NCI-H2227 treated with DMSO at 0.1 percent for 48 hours (cell line): ENCODE measurements around the gene BAIAP2.

Experiments used
- DNase-seq: peaks from one replicate; lab custom pipeline; 2025; lab: John Stamatoyannopoulos, UW

BAIAP2 gene, protein sequence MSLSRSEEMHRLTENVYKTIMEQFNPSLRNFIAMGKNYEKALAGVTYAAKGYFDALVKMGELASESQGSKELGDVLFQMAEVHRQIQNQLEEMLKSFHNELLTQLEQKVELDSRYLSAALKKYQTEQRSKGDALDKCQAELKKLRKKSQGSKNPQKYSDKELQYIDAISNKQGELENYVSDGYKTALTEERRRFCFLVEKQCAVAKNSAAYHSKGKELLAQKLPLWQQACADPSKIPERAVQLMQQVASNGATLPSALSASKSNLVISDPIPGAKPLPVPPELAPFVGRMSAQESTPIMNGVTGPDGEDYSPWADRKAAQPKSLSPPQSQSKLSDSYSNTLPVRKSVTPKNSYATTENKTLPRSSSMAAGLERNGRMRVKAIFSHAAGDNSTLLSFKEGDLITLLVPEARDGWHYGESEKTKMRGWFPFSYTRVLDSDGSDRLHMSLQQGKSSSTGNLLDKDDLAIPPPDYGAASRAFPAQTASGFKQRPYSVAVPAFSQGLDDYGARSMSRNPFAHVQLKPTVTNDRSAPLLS

DNA sequence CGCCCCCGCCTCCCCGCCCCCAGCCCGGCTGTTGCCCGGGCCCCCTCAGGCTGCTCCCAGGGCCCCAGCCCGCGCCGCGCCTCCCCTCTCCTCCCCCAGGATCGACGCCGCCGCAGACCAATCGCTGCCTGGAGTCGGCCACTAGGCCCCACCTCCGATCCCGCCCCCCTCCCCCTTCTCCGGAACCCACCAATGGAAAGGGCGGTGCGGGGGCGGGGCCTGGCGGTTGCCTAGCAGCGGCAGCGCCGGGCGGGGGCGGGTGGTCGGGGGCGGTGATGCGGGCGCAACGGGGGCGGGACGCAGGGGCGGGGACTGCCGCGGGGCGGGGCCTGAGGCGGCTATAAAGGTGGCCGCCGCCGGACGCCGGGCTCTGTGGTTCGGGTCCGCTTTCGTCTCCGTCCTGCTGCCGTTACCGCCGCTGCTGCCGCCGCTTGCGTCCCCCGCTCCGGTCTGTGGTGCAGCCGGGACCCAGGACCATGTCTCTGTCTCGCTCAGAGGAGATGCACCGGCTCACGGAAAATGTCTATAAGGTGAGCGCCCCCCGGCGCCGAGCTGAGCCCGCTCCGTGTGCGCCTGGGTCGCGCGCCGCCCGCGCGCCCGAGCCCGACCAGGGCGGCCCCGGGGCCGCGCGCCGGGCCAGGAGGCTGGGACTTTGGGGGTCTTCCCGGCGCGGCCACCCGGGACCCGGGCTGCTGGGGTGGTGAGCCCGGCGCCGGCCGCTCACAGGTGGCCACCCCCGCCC, at the start of gene BAIAP2:
Gene BAIAP2 (plus strand): TSS at position 373 of the 742 bp plus-strand sequence. CDS start 104 bp downstream, at position 477.
- peak; percentile 95 for DNase-seq

DNA sequence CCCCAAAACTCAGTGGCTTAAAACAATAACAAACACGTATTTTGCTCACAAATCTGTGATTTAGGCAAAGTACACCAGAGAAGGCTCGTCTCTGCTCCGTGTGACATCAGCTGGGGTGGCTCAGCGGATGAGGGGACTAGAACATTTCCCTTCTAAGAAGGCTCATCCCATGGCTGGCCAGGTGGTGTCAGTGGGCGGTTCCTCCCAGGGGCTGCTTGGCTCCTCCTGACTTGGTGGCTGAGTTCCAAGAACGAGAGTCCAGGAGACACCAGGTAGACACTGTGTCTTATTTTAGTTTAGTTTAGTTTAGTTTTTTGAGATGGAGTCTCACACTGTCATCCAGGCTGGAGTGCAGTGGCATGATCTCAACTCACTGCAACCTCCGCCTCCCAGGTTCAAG, 48.9 kb upstream of the BAIAP2 start:
- no peak for DNase-seq

DNA sequence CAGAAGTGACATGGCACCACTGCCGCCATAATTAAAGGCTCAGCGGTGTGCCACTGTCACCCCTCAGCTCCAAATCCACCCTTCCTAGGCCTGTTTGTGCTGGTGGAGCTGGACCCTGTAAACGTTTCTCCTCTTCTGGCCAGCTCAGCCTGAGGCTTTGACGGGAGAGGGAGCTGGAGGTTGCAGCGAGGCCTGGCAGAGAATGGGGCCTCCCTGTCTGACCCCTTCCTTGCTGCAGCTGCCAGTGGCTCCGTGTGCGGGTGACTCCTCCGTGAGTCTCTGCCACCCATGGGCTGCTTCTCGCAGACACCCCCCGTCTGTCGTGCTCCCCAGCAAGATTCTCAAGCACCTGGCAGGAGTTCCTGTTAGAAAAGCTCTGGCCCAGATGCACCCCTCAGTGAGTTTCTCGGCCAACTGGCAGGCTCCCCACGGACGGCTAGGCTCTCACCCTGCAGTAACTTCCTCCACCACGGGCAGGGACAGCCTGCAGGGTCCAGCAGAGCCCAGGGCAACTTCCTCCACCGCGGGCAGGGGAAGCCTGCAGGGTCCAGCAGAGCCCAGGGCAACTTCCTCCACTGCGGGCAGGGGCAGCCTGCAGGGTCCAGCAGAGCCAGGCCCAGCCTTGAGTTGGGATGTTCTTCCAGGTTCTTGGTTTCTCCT, 48.0 kb upstream of the BAIAP2 start:
- DNase-seq = no peak

DNA sequence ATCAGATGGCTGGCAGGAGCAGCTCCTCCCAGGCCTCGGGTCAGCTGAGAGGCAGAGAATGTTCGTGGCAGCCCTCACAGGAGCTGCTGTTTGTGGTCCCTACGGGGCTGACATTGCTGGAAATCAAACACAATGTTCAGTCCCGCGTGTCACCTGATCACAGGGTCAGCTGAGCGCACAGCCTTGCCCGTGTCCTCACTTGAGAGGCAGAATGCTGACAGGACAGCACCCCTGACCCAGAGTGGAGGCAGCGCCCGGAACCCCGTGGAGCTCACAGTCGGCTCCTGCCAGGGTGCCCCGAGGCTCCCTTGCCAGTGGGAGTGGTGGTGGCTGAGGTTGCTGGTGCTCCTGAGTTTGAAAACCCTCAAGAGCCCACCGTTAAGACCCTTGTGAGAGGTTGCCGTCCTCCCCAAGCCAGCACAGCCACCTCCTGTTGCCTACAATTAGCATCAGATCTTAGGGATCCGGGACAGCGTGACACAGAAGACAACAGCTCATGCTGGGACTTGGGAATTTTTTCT, 47.0 kb upstream of the BAIAP2 start:
- DNase-seq = peak; percentile 14

DNA sequence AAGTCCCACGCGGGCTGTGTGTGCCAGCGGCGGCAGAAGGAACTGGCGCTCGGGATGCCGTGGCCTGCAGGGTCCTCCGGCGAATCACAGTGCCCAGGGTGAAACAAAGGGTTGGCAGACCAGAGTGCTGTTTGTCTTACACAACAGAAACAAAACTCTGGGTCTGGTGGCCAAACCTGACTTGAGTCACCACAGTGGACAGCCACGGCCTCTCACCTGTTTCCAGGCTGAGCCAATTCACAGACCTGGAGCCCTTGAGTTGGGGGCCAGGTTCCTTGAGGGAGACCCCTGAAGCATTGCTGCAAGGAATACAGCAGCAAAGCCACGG, 45.4 kb upstream of the BAIAP2 start:
- DNase-seq = no peak

DNA sequence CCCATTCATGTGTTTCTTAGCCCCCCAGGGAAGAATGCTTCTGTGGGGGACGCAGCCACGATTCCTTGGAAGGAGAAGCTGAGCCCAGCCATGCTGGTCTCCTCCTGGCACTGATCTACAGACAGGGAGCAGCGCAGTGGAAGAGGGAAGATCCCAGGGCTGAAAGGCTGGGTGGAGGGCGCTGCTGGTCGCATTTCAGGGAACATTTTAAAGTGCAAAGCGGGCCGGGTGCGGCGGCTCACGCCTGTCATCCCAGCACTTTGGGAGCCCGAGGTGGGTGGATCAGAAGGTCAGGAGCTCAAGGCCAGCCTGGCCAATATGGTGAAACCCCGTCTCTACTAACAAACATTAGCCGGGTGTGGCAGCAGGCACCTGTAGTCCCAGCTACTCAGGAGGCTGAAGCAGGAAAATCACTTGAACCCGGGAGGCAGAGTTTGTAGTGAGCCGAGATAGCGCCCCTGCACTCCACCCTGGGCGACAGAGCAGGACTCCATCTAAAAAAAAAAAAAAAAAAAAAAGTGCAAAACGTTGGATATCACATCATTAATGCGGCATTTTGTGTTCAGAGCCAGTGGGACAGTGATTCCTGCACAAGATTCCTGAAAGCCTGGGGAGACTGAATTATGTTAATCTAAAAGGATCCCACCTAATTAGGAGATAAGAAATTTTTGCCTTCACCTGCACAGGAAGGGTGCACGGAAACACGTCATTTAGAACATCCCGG, 43.9 kb upstream of the BAIAP2 start:
- DNase-seq = no peak

DNA sequence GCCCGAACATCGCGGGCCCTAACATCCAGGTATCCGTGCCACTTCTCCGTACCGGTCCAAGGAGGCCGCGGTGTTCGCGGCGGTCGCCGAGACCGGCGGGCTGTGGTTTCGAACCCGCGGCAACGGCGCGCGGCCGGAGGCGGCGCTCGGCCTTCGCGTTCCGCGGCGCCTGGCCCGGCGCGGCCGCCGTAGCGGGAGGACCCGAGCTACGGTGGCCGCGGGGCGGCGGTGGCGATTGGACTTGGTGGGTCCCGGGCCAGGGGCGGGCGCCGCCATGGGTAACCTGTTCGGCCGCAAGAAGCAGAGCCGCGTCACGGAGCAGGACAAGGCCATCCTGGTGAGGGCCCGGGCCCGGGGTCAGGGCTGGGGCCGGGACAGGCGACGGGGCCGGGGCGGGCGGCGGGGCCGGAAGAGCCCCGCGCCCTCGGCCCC, 43.3 kb upstream of the BAIAP2 start, which contains the start of gene CHMP6:
Gene CHMP6 (plus strand): TSS at position 197 of the 432 bp plus-strand sequence. CDS start 78 bp downstream, at position 275.
- peak; percentile 74 for DNase-seq

DNA sequence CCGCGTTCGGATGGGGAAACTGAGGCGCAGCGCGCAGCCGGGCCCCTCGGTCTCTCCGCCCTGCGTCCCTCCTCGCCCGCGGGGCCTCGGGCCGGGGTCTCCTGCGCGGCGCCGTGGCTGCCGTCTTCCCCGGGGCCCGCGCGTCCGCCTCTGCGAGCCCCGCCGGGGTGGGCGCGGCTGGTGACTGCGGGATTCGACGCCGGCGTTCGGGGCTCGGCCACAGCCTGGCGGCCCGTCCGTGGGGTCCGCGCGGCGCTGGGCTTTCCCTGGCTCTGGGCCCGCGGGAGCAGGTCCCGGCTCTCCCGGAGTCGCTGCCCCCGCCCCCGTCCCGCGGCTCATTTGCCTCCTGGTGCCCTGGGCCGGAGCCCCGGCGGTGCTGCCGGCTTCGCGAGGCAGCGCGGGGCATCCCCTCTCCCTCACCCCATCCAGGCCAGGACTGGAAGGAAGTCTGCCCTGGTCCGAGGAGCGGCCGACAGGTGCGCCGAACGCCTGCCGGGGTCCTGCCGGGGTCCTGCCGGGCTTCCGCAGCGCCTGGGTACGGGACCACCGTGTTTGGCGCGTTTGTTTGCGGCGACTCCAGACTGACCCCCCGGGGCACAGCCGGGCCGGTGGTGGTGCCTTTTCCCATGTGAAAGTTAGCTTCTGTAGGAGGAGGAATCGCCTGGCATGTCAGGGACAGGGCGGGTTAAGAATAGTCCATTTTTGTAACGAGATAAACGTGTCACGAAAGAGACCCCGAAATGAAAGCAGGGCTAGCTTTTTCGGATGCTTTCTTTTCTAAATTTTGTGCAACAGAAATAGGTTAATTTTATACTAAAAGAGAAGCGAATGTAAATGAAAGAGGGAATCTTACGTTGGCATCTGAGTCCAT, 42.6 kb upstream of the BAIAP2 start:
- no peak for DNase-seq

DNA sequence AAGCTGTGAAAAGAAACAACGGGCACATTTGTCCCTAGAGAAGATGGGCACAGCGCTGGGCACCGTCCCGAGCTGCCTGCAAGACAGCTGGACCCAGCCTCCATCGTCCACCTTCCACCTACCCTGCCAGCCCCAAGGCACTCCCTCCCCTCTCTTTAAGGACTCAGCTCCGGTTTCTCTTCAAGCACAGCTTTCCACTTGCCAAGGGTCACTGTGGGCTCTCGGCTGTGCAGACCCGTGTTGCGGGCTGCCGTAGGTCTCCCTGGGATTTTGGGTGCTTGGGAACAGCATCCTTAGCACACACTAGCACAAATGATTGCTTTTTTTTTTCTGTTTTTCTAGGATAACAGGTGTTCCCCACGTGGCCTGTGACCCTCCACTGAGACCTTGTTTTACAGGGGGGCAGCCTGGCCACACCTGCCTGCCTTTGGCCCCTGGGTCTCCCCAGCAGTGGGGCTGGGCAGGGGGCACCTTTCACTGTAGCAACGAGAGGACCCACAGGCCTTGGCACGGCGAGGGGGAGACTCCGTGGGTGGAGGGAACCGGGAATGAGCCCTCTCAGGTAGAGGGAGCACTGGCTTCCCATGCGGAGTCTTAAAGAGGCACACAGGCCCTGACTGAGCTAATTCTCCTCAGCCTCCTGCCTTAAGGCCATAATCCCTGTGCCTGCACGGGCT, 41.9 kb upstream of the BAIAP2 start:
- DNase-seq = no peak

DNA sequence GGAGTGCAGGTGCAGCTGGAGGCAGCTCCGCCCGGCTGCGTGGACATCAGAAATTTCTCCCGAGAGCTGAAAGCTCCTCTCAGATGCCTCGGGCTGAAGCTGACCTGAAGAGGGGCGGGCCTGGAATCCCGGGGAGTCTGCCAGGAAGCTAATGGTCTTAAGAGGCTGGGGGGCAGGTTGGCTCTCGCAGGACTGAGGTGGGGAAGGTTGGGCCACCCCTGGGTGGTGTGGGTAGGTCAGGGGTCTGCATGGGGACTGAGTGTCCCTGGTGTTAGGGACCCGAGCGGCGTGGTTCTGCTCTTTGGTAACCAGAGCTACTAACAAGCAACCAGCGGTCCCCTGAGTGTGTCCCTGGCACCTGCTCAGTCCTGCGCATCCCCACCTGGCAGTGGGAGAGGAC, 39.8 kb upstream of the BAIAP2 start:
- DNase-seq = no peak

DNA sequence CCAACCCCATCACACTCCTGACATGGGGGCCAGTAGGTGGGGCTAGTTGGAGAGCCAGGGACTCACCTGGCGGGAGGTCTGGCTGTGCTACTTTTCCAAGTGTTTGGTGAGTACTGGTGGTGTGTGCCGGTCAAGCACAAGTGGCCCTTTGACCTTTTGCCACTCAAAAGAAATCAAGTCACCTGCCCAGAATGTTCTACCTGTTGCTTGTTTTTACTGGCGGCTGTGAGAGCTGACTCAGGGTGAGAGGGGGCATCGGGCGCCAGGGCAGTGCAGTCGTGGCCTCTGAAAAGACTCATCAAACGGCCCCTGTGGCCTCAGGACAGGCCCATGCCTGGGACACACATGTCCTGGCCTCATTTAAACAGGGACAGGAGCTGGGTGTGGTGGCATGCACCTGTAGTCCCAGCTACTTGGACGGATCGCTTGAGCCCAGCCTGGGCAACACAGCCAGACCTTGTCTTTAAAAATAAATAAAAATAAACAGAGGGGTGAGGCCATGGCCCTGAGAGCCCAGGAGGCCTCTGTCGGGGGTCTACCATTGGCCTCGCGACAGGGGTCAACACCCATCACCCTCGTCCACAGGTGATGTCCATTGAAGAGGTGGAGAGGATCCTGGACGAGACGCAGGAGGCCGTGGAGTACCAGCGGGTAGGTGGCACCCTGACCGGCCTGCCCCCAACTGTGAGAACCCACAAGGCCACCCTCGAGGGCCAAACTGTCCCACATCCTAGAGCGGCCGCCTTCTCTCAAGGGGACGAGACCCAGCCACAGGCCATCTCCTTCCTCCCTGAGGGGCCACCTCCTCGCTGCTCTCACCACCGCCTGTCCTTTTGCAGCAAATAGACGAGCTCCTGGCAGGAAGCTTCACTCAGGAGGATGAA, 38.3 kb upstream of the BAIAP2 start:
- DNase-seq = no peak

DNA sequence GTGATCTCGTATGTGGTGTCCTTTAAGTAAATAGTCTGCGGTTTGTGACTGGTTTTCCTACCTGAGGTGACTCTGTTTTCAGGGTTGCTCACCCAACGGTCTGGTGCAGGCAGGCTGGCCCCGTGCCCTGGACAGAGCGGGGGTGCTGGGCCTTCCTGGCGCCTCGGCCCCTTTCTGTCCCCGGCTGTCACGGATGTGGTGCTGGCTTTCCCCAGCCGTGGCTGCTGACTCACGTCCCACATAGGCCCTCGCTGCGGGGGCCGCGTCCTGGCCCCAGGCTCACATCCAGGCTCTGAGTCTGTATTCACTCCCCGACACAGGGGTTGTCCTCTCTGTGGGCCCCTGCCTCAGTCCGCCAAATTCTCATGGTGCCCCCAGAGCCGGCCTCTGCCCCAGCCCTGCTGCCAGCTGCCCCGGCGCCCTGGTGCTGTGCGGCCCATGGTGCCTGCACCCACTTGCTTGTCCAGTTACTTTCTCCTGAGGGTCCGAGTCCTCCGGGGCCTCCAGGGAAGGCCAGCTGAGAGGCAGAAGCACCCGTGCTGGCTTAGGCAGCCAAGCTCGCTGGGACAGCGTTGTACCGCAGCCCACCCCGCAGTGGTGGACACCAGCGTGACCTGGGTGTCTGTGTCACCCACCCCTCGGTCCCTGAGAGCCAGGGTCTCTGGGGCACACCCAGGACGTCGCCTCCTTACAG, 37.4 kb upstream of the BAIAP2 start:
- DNase-seq = no peak

DNA sequence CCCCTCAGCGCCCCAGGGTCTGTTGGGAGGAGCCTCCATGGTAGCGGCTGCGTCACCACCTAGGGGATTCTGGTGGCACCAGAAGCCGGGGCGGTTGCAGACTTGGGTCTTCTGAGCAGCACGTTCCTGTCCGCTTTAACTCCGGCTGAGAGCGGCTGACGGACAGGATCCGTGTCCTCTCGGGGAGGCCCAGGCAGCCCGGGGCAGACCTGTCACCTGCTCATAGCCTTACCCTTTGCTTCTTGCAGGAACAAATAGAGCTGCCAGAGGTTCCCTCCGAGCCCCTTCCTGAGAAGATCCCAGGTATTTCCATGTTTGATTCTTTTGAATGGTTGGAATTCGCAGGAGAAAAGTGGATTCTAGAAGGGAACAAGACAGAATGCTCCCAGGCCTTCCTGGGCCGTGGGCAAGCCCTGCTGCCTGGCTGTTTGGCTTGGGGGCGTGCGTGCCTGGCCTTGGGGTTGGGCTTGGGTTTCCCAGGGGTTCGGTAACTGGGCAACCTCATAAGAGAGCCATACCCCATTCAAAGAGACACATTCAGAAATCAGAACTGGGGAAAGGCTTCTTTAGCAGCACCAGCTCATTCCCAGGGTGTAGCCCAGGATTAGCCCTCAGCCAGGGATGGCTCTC, 36.7 kb upstream of the BAIAP2 start:
- DNase-seq = no peak

DNA sequence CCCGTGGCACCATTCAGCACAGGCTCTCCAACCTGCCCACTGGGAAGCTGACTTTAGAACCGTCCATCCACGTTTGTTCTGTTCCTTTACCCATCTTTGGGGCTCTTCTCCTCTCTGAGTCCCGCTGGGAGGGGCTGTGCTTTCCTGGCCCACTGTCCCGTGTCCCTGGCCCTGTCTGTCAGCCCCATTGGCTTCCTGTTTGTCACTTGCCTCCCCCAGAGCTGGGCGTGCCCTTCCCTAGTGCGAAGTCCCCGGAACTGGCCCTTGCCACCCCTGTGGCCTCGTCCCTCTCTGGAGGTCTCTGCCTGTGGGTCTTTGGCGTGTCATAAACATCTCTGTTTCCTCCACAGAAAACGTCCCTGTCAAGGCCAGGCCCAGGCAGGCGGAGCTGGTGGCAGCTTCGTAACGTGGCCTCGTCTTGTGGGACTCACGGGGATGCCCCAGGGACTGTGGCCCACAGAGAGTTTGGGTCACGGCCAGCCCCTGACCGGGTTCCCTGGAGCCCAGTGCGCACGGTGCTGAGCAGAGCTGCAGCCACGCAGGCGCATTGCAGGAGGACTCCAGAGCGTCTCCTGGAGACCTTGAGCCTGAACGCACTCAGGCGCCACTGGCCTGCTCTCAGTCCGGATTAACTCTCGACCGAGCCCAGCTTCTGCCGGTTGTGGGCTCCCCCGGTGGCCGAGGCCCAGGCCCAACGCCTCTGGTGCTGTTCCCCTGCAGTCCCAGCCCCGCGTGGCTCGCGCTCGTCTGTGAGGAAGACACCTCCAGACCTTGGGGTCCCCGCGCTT, 36.0 kb upstream of the BAIAP2 start:
- no peak for DNase-seq

DNA sequence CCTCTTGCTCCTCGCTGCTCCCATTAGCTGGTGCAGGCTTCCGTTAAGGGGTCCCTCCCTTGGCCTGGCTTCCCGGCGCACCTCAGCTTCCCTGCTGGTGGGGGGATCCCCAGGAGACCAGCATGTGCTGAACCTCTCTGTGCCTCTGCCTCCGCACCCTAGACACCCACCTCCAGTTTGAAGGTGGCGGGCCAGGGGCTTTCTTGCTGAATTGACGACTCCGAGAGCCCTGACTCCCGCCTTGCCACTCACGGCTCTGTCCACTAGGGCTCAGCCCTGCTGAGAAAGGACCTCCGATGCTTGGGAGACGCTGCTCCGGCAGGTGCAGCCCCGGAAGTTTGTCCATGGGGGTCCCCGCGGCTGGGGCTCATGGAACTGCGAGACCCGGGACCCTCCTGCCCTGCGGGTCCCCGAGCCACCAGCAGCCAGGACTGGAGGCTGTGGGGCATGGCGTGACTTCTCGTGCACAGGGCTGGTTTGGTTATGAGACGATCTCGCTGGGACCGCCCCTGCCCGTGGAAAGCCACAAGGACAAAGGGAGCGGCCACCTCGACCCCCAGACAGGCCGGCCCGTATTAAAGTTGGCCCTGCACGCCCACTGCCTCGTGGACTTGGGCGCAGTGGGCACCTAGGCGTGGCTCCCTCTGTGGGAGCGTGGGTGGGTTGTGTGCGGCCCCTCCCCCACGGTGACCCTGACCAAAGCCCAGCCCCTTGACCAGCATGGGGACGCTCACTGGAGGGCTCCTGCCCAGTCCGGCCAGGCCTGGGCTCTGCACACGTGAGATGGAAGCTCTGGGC, 35.2 kb upstream of the BAIAP2 start:
- no peak for DNase-seq

DNA sequence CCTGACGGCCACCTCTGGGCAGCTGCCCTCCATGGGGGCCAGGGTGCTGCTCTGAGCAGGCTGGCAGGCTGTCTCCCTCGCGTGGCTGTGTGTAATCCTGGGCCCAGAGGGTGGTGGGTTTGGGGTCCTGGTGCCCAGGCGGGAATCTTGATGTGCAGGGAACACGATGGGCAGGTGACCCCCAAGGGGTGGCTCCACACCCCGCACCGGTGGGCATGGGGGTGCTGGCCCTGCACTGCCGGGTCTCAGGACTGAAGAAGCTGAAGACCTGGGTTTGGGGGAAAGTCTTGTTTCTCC, 34.7 kb upstream of the BAIAP2 start:
- no peak for DNase-seq
